Transverse colon (tissue), 4 donors: ENCODE results near the gene DLGAP1. TPM values are rescaled to one million over a fixed set of nuclear protein-coding genes. Genes with fewer than 3 reads are reported as not detected.
A peak's percentile ranks its signal among the peaks of the same experiment; 100 is the strongest.

Experiments used
- DNase-seq: peaks from one replicate; pipeline ENCODE4 v3.0.0-alpha.2; 2019
- H3K27ac ChIP-seq, 4 donors: fragments of 200-600 bp; sonication (generic); 2 replicates each; pipeline ENCODE4 v1.5.1; 2016 to 2018; ENCODE audit warnings: inconsistent platforms in 4 of 4
- H3K27me3 ChIP-seq: fragments of 200-600 bp; sonication (generic); 2 replicates; pipeline ENCODE4 v1.5.1; 2017; ENCODE audit warnings: inconsistent platforms
- H3K36me3 ChIP-seq, 4 donors: fragments of 200-600 bp; sonication (generic); 2 replicates each; pipeline ENCODE4 v1.5.1; 2017 to 2019; ENCODE audit warnings: inconsistent platforms in 4 of 4
- H3K4me1 ChIP-seq, 4 donors: fragments of 200-600 bp; sonication (generic); 2 replicates each; pipeline ENCODE4 v1.5.1; 2017 to 2020; ENCODE audit warnings: inconsistent platforms in 4 of 4
- H3K4me3 ChIP-seq, 4 donors: fragments of 200-600 bp; sonication (generic); 1 replicate in 1 of 4; 2 replicates in 3 of 4; pipeline versions ENCODE4 v1.5.1 to v1.6.1; 2017 to 2019; ENCODE audit warnings: inconsistent platforms in 4 of 4
- H3K9me3 ChIP-seq, 2 donors: fragments of 200-600 bp; sonication (generic); 2 replicates each; pipeline ENCODE4 v1.5.1; 2017 to 2019; ENCODE audit warnings: inconsistent platforms in 2 of 2
- CTCF ChIP-seq, 5 experiments: fragments of 200-600 bp in 3 of 5; fragments of 450-650 bp in 2 of 5; sonication (generic) in 3 of 5; IDR thresholded peaks; 1 replicate in 2 of 5; 2 replicates in 3 of 5; pipeline ENCODE4 v1.5.1; 2016 to 2017; ENCODE audit warnings: antibody characterized with exemption in 5 of 5, inconsistent platforms in 3 of 5, mild to moderate bottlenecking in 2 of 5, moderate library complexity in 1 of 5
- EP300 ChIP-seq: sonication (generic); formaldehyde crosslinking; IDR thresholded peaks from one replicate; pipeline ENCODE4 v1.6.1; 2017; ENCODE audit warnings: antibody characterized with exemption, low read depth
- POLR2A ChIP-seq: fragments of 450-650 bp; IDR thresholded peaks from one replicate; pipeline ENCODE4 v1.6.1; 2016; ENCODE audit warnings: antibody characterized with exemption, mild to moderate bottlenecking, moderate library complexity
- POLR2AphosphoS5 ChIP-seq, 3 donors: sonication (generic); formaldehyde crosslinking; IDR thresholded peaks; one replicate each; pipeline ENCODE4 v1.6.1; 2016; ENCODE audit warnings: antibody characterized with exemption in 3 of 3
- WGBS, 2 donors: methylation state at CpG; one replicate each; pipeline ENCODE4 v1.1.5; 2018; ENCODE audit warnings: low coverage in 1 of 2; 5-methylcytosine and 5-hydroxymethylcytosine counted together
- in situ Hi-C, 4 donors: fragments of 200-750 bp; cut with MboI; loops; one replicate each; pipeline versions ENCODE4 v1.15.0 to v1.15.1; 2017; ENCODE audit warnings: low sequenced_read_pairs in 3 of 4, low pct_ligation_motif_present in 1 of 4, low pct_unique_long_range_greater_than_20kb in 1 of 4
- intact Hi-C: fragments of 100-400 bp; cut with DNase I; formaldehyde crosslinking; loops from one replicate; pipeline ENCODE4 v1.15.1; 2023; ENCODE audit warnings: low total_unique reads
- total RNA-seq, 4 donors: library from RNA; depleted of rRNA; stranded (reverse); fragments of >200 nt; gene quantifications; one replicate each; pipeline ENCODE4 v1.1.0, GENCODE V29; 2016

Gene DLGAP1
- total RNA-seq, 4 donors from 2014 or later: 2.7 to 7.2 (median 3.3) TPM

DNA sequence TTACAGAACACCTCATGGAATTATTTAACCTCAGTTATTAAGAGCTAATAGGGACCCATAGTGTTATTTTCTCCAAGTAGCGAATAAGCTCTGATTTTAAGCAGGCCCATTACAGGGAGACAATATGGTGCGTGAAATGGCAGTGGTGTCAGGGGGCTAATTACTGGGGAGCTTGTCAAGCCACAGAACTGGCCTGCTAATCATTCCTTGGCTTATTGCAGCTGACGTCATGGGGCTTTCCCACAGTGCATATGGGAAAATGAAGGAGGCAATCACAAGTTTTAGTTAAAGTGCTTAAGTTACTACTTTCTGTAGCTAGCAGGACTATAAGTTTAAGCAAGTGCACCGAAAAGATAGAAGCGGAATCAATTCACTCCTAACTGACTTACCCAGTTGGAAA, 742.6 kb downstream of the DLGAP1 start:
- H3K36me3 ChIP-seq: no peaks in the 10 kb centered on the region
- H3K27ac ChIP-seq: no peak overlapping the region
- intact Hi-C loops (no loop called here), in situ Hi-C loops (no loop called here)
- peaks cover 4 to 35% (median 10%) of the 10 kb centered on the region in 4 donors for H3K4me1 ChIP-seq
- TF ChIP-seq POLR2A (no peak), CTCF (IDR thresholded peaks at IDR 0.05) (no peak), EP300 (no peak), POLR2AphosphoS5 (IDR thresholded peaks at IDR 0.05) (no peak)
- H3K4me3 ChIP-seq: no peak overlapping the region
- H3K9me3 ChIP-seq: no peaks in the 10 kb centered on the region
- no peaks in the 10 kb centered on the region for H3K27me3 ChIP-seq
- DNase-seq: no peak
- WGBS, 2 donors: 83 to 95% methylated on average over 4 to 5 of the region's 5 CpGs

DNA sequence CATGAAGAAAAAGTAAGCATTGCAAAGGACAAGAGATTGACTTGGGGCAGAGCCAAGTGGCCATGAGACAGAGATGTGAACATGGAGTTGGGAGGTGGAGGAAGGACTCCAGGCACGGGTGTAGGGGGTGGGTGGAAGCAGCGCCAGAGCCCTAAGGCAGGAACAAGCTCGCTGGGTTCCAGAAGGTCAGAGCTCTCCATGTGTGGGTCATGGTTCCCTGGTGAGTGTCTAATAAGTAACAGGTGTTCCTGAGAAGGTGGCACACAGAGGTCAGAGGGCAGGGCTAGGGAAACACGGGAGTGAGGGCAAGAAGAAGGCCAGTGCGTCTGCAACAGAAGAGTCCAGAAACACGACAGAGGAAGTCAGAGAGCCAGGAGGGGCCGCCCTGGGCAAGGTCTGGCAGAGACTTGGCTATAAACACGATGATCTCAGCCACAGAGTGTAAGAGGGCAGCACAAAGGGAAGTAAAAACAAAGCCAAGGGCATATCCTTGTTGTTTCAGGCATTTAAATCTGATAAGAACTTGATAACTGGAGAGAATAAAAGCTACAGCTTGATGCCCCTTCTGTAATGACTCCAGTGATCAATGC, 744.3 kb downstream of the DLGAP1 start:
- intact Hi-C loops (no loop called here), in situ Hi-C loops (no loop called here)
- no peaks in the 10 kb centered on the region for H3K9me3 ChIP-seq
- TF ChIP-seq POLR2A (peak; percentile 31), POLR2AphosphoS5 (IDR thresholded peaks at IDR 0.05) (peak in 2 of 3 donors; percentile 47 to 52), CTCF (IDR thresholded peaks at IDR 0.05) (no peak)
- H3K4me1 ChIP-seq: peaks cover 4 to 35% (median 10%) of the 10 kb centered on the region in 4 donors
- peak; percentile 85 for DNase-seq
- no peaks in the 10 kb centered on the region for H3K27me3 ChIP-seq
- no peaks in the 10 kb centered on the region for H3K36me3 ChIP-seq
- 14 to 18% methylated on average over 7 to 8 of the region's 8 CpGs for WGBS, 2 donors
- peak overlapping the region; percentile 66 to 81 (median 79) for H3K27ac ChIP-seq
- H3K4me3 ChIP-seq: no peak overlapping the region

GRCh38 chr18:3709205-3709604, 745.9 kb downstream of the DLGAP1 start:
- DNase-seq: no peak
- intact Hi-C loops (no loop called here), in situ Hi-C loops (no loop called here)
- Histone ChIP-seq H3K27ac (no peak overlapping the region), H3K9me3 (no peaks in the 10 kb centered on the region), H3K4me1 (peaks cover 4 to 37% (median 10%) of the 10 kb centered on the region in 4 donors), H3K36me3 (no peaks in the 10 kb centered on the region), H3K27me3 (no peaks in the 10 kb centered on the region), H3K4me3 (no peak overlapping the region)
- WGBS, 2 donors: 38 to 42% methylated on average over 3 to 4 of the region's 4 CpGs
- TF ChIP-seq EP300 (no peak), POLR2AphosphoS5 (IDR thresholded peaks at IDR 0.05) (no peak), CTCF (IDR thresholded peaks at IDR 0.05) (no peak), POLR2A (no peak)

GRCh38 chr18:3706279-3707097, 748.6 kb downstream of the DLGAP1 start:
- Histone ChIP-seq H3K9me3 (no peaks in the 10 kb centered on the region), H3K27me3 (no peaks in the 10 kb centered on the region), H3K4me3 (no peak overlapping the region), H3K4me1 (peaks cover 3 to 38% (median 12%) of the 10 kb centered on the region in 4 donors), H3K36me3 (no peaks in the 10 kb centered on the region), H3K27ac (no peak overlapping the region)
- intact Hi-C loops: no loop called here
- no peak for TF ChIP-seq CTCF (IDR thresholded peaks at IDR 0.05)
- TF ChIP-seq EP300: no peak
- 80 to 89% methylated on average over 6 to 9 of the region's 9 CpGs for WGBS, 2 donors
- in situ Hi-C loops: no loop called here
- no peak for DNase-seq
